ENCODE results near the gene SNX1. TPM values are rescaled to one million over a fixed set of nuclear protein-coding genes. Genes with fewer than 3 reads are reported as not detected.
A peak's percentile ranks its signal among the peaks of the same experiment; 100 is the strongest.

Gene SNX1
- total RNA-seq, 1 donor from 2014 or later: 72.2 TPM

GRCh38 chr15:64144192-64144564 lies 48.4 kb downstream of the SNX1 start:
- DNase-seq (ENCODE audit: low spot score): no peak
- Mint-ChIP-seq H3K4me1 (ENCODE audit: low read depth) (peaks cover 9% of the 10 kb centered on the region), H3K27ac (ENCODE audit: unreplicated experiment) (no peak overlapping the region), H3K4me3 (ENCODE audit: unreplicated experiment) (no peak overlapping the region), H3K36me3 (ENCODE audit: low read depth) (peaks cover 12% of the 10 kb centered on the region), H3K27me3 (ENCODE audit: low read depth) (no peaks in the 10 kb centered on the region), H3K9me3 (ENCODE audit: low read depth) (no peaks in the 10 kb centered on the region)
- TF ChIP-seq, protein P1, sequence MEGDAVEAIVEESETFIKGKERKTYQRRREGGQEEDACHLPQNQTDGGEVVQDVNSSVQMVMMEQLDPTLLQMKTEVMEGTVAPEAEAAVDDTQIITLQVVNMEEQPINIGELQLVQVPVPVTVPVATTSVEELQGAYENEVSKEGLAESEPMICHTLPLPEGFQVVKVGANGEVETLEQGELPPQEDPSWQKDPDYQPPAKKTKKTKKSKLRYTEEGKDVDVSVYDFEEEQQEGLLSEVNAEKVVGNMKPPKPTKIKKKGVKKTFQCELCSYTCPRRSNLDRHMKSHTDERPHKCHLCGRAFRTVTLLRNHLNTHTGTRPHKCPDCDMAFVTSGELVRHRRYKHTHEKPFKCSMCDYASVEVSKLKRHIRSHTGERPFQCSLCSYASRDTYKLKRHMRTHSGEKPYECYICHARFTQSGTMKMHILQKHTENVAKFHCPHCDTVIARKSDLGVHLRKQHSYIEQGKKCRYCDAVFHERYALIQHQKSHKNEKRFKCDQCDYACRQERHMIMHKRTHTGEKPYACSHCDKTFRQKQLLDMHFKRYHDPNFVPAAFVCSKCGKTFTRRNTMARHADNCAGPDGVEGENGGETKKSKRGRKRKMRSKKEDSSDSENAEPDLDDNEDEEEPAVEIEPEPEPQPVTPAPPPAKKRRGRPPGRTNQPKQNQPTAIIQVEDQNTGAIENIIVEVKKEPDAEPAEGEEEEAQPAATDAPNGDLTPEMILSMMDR (IDR thresholded peaks at IDR 0.05): no peak

DNA sequence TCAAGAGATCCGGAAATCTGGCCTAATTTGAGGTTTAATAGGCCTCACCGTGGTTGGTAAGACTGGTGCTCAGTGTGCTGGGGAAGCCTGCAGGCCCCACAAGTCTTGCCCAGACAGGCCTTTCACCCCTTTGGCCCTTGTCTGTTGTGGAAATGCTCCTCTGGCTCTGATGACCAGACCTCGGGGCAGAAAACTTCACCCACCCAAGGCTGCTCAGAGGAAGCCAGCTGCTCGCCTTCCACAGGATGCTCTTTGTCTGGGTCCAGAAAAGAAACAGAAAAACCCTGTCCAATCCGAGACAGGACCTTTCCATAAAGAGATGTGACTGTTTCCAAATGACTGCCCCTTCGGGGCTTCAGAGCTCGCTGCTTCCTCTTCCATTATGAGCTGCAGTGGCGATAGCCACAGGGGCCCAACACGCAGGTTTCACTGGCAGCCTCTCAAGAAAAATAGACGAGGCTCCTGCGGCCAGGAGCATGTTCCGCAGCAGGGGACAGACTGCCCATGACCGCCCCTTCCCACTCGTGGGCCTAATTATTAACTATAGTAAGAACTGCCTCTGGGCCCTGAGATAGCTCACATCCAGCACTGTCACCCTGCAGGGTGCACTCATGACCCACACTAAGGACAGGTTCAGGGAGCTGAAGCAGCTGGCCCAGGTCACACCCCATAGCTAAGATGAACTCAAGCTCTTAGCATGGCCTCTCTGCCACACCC lies 48.9 kb downstream of the SNX1 start:
- Mint-ChIP-seq H3K27ac (ENCODE audit: unreplicated experiment) (peak overlapping the region; percentile 41), H3K27me3 (ENCODE audit: low read depth) (no peaks in the 10 kb centered on the region), H3K9me3 (ENCODE audit: low read depth) (no peaks in the 10 kb centered on the region), H3K36me3 (ENCODE audit: low read depth) (peaks cover 12% of the 10 kb centered on the region), H3K4me3 (ENCODE audit: unreplicated experiment) (no peak overlapping the region), H3K4me1 (ENCODE audit: low read depth) (peaks cover 9% of the 10 kb centered on the region)
- TF ChIP-seq, protein P1 (IDR thresholded peaks at IDR 0.05): no peak
- DNase-seq (ENCODE audit: low spot score): no peak

- no peaks in the 10 kb centered on the region for H3K27me3 Mint-ChIP-seq (ENCODE audit: low read depth)
- H3K9me3 Mint-ChIP-seq (ENCODE audit: low read depth): no peaks in the 10 kb centered on the region
- peaks cover 12% of the 10 kb centered on the region for H3K36me3 Mint-ChIP-seq (ENCODE audit: low read depth)
- TF ChIP-seq, protein P1 (IDR thresholded peaks at IDR 0.05): no peak
- no peak overlapping the region for H3K4me3 Mint-ChIP-seq (ENCODE audit: unreplicated experiment)
- no peak overlapping the region for H3K27ac Mint-ChIP-seq (ENCODE audit: unreplicated experiment)
- H3K4me1 Mint-ChIP-seq (ENCODE audit: low read depth): peaks cover 11% of the 10 kb centered on the region
- DNase-seq (ENCODE audit: low spot score): no peak
These were observed 50.3 kb downstream of the SNX1 start for GRCh38 chr15:64146041-64146440.

DNA sequence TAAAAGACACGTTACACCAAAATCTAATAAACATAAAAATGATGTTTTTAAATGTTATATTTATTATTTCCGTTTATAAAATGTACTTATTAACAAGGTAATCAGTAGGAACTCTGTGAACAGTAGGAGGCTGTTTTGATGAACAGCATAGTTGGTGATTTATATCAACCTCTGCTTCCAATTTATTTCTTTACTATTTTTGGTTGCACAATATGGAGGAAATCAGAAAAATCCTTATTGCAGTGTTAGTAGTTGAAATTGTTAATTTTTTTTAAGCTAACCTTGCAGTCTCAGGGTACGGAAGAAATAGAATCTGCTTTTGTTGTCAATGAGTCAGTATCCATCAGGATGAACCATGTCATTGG lies 50.7 kb downstream of the SNX1 start:
- Mint-ChIP-seq H3K9me3 (ENCODE audit: low read depth) (no peaks in the 10 kb centered on the region), H3K4me3 (ENCODE audit: unreplicated experiment) (no peak overlapping the region), H3K27me3 (ENCODE audit: low read depth) (no peaks in the 10 kb centered on the region), H3K36me3 (ENCODE audit: low read depth) (peaks cover 10% of the 10 kb centered on the region), H3K4me1 (ENCODE audit: low read depth) (peaks cover 12% of the 10 kb centered on the region), H3K27ac (ENCODE audit: unreplicated experiment) (no peak overlapping the region)
- no peak for DNase-seq (ENCODE audit: low spot score)
- TF ChIP-seq, protein P1 (IDR thresholded peaks at IDR 0.05): no peak

DNA sequence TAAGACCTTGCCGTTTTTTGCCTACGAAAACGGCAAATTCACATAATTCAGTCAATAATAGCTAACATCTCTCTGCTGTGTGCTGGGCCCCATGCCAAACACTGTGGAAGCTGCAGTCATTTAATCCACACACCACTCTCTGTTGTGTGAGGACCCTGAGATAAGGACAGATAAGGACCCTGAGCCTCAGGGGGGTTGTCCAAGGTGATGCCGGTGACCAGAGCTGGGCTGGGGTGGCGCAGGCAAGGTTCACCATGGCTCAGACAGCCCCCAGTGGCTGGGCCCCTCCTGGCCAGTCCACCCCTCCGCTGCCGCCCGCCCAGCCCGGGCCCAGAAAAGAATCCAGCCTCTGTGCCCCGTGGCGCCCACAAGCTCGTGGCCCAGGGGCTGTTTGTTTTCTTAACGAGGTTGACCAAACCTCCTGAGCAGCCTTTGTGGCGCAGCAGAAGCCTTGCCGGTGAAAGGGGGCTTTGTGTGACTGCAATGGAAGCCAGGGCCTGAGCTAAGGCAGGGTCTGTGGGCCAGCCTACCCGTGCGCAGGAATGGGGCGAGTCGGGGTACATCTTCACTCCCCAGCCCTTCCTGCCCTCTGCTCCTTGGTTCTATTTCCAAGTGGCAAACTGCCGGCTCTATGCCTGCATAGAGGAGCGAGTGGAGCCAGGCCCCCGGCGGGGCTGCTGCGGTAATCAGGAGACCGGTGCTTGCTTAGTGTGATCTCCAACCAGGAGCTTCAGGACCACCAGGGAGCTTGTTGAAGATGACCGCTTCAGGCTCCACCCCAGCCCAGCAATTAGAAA lies 51.3 kb downstream of the SNX1 start:
- TF ChIP-seq, protein P1 (IDR thresholded peaks at IDR 0.05): no peak
- peaks cover 12% of the 10 kb centered on the region for H3K4me1 Mint-ChIP-seq (ENCODE audit: low read depth)
- no peak overlapping the region for H3K27ac Mint-ChIP-seq (ENCODE audit: unreplicated experiment)
- H3K9me3 Mint-ChIP-seq (ENCODE audit: low read depth): no peaks in the 10 kb centered on the region
- H3K4me3 Mint-ChIP-seq (ENCODE audit: unreplicated experiment): no peak overlapping the region
- peaks cover 9% of the 10 kb centered on the region for H3K36me3 Mint-ChIP-seq (ENCODE audit: low read depth)
- no peak for DNase-seq (ENCODE audit: low spot score)
- H3K27me3 Mint-ChIP-seq (ENCODE audit: low read depth): no peaks in the 10 kb centered on the region

All from chondrocyte (in vitro differentiated cells).